T-helper 17 cell (primary cell): ENCODE measurements around the gene P4HB. TPM values are rescaled to one million over a fixed set of nuclear protein-coding genes. Genes with fewer than 3 reads are reported as not detected.

ENCODE experiments used
- ATAC-seq: fragments of 150-1000 bp; cut with Tn5 transposase; 2 replicates; pipeline ENCODE4 v1.10.0; 2021; ENCODE audit warnings: mild to moderate bottlenecking, moderate library complexity
- DNase-seq, 3 donors: peaks; one replicate each; pipeline versions ENCODE4 v3.0.0 to v3.0.0-alpha.2; 2020 to 2021
- H3K9me3 ChIP-seq: one replicate; pipeline ENCODE4 v1.7.0; 2013; ENCODE audit warnings: low read length, mild to moderate bottlenecking; ENCODE audit not compliant: control insufficient read depth, poor library complexity, severe bottlenecking
- H3K27ac Mint-ChIP-seq: one replicate; pipeline ENCODE4 v1.8.0; 2022; ENCODE audit warnings: mild to moderate bottlenecking, moderate library complexity, mixed read lengths
- H3K27me3 Mint-ChIP-seq: one replicate; pipeline ENCODE4 v1.8.0; 2022; ENCODE audit warnings: mixed read lengths
- H3K36me3 Mint-ChIP-seq: one replicate; pipeline ENCODE4 v1.8.0; 2022; ENCODE audit warnings: low read depth, mixed read lengths
- H3K4me1 Mint-ChIP-seq: one replicate; pipeline ENCODE4 v1.8.0; 2022; ENCODE audit warnings: mild to moderate bottlenecking, mixed read lengths
- H3K4me3 Mint-ChIP-seq: one replicate; pipeline ENCODE4 v1.8.0; 2022; ENCODE audit warnings: mild to moderate bottlenecking, moderate library complexity, mixed read lengths
- total RNA-seq, 4 donors: library from RNA in 2 of 4; stranded (reverse) in 2 of 4; gene quantifications; one replicate each; pipeline ENCODE4 v1.2.3 and lab custom pipeline; 2022 to 2026

P4HB gene
- total RNA-seq, 2 donors from 2014 or later: 281 to 320 TPM

GRCh38 chr17:81819708-81820107, 40.6 kb downstream of the P4HB start:
- Mint-ChIP-seq H3K27me3 (peaks cover 17% of the 10 kb centered on the region), H3K36me3 (no peaks in the 10 kb centered on the region), H3K27ac (no peak overlapping the region), H3K4me1 (peaks cover 6% of the 10 kb centered on the region), H3K4me3 (no peak overlapping the region)
- DNase-seq (no peak), ATAC-seq (no peak)
- H3K9me3 ChIP-seq: no peaks in the 10 kb centered on the region

- Mint-ChIP-seq H3K36me3 (no peaks in the 10 kb centered on the region), H3K4me3 (no peak overlapping the region), H3K27ac (no peak overlapping the region), H3K27me3 (peaks cover 17% of the 10 kb centered on the region), H3K4me1 (peaks cover 6% of the 10 kb centered on the region)
- DNase-seq (no peak), ATAC-seq (no peak)
- no peaks in the 10 kb centered on the region for H3K9me3 ChIP-seq
These were observed 42.6 kb downstream of the P4HB start for GRCh38 chr17:81817758-81818147.

- Mint-ChIP-seq H3K27me3 (peaks cover 17% of the 10 kb centered on the region), H3K4me1 (peaks cover 2% of the 10 kb centered on the region), H3K27ac (no peak overlapping the region), H3K36me3 (no peaks in the 10 kb centered on the region), H3K4me3 (no peak overlapping the region)
- no peaks in the 10 kb centered on the region for H3K9me3 ChIP-seq
- DNase-seq: no peak
- ATAC-seq: no peak
These were observed 44.7 kb downstream of the P4HB start for GRCh38 chr17:81815646-81815986.

GRCh38 chr17:81814748-81815645, 45.3 kb downstream of the P4HB start:
- Mint-ChIP-seq H3K27me3 (peaks cover 20% of the 10 kb centered on the region), H3K27ac (no peak overlapping the region), H3K36me3 (no peaks in the 10 kb centered on the region), H3K4me3 (no peak overlapping the region), H3K4me1 (peaks cover 2% of the 10 kb centered on the region)
- no peak for ATAC-seq
- no peak for DNase-seq
- H3K9me3 ChIP-seq: no peaks in the 10 kb centered on the region

- DNase-seq: no peak
- H3K9me3 ChIP-seq: no peaks in the 10 kb centered on the region
- Mint-ChIP-seq H3K4me1 (peaks cover 2% of the 10 kb centered on the region), H3K27ac (no peak overlapping the region), H3K27me3 (peaks cover 29% of the 10 kb centered on the region), H3K36me3 (peaks cover 2% of the 10 kb centered on the region), H3K4me3 (no peak overlapping the region)
- no peak for ATAC-seq
These were observed 46.3 kb downstream of the P4HB start for GRCh38 chr17:81813861-81814683.

- peaks cover 34% of the 10 kb centered on the region for H3K27me3 Mint-ChIP-seq
These were observed 47.0 kb downstream of the P4HB start for GRCh38 chr17:81813371-81813684.

GRCh38 chr17:81812571-81813370, 47.6 kb downstream of the P4HB start:
- no peak for ATAC-seq

More at GRCh38 chr17:81813371-81813684, 47.0 kb downstream of the P4HB start:
- Mint-ChIP-seq H3K36me3 (peaks cover 2% of the 10 kb centered on the region), H3K4me1 (peaks cover 2% of the 10 kb centered on the region), H3K27ac (no peak overlapping the region), H3K4me3 (no peak overlapping the region)
- DNase-seq (no peak), ATAC-seq (no peak)
- no peaks in the 10 kb centered on the region for H3K9me3 ChIP-seq

GRCh38 chr17:81811705-81812570, 48.4 kb downstream of the P4HB start:
- no peak for ATAC-seq
- H3K27ac Mint-ChIP-seq: no peak overlapping the region
- H3K27me3 Mint-ChIP-seq: peaks cover 34% of the 10 kb centered on the region
- DNase-seq: no peak
- peaks cover 2% of the 10 kb centered on the region for H3K36me3 Mint-ChIP-seq
- H3K4me3 Mint-ChIP-seq: no peak overlapping the region
- H3K4me1 Mint-ChIP-seq: peaks cover 2% of the 10 kb centered on the region
- H3K9me3 ChIP-seq: no peaks in the 10 kb centered on the region

More at GRCh38 chr17:81812571-81813370, 47.6 kb downstream of the P4HB start:
- Mint-ChIP-seq H3K27ac (no peak overlapping the region), H3K4me1 (peaks cover 2% of the 10 kb centered on the region), H3K27me3 (peaks cover 34% of the 10 kb centered on the region), H3K4me3 (no peak overlapping the region), H3K36me3 (peaks cover 2% of the 10 kb centered on the region)
- DNase-seq: no peak
- H3K9me3 ChIP-seq: no peaks in the 10 kb centered on the region

GRCh38 chr17:81810892-81811704, 49.2 kb downstream of the P4HB start:
- no peaks in the 10 kb centered on the region for H3K9me3 ChIP-seq
- no peak for DNase-seq
- no peak for ATAC-seq
- no peak overlapping the region for H3K4me3 Mint-ChIP-seq
- no peak overlapping the region for H3K27ac Mint-ChIP-seq
- H3K4me1 Mint-ChIP-seq: peaks cover under 1% of the 10 kb centered on the region
- peaks cover 2% of the 10 kb centered on the region for H3K36me3 Mint-ChIP-seq
- peaks cover 28% of the 10 kb centered on the region for H3K27me3 Mint-ChIP-seq

GRCh38 chr17:81810476-81810875, 49.9 kb downstream of the P4HB start:
- no peak for ATAC-seq
- H3K9me3 ChIP-seq: no peaks in the 10 kb centered on the region
- peaks cover 28% of the 10 kb centered on the region for H3K27me3 Mint-ChIP-seq
- no peak overlapping the region for H3K27ac Mint-ChIP-seq
- H3K4me1 Mint-ChIP-seq: no peaks in the 10 kb centered on the region
- no peak overlapping the region for H3K4me3 Mint-ChIP-seq
- peaks cover 2% of the 10 kb centered on the region for H3K36me3 Mint-ChIP-seq
- no peak for DNase-seq

GRCh38 chr17:81809556-81809998, 50.8 kb downstream of the P4HB start:
- no peak for ATAC-seq
- H3K9me3 ChIP-seq: no peaks in the 10 kb centered on the region
- Mint-ChIP-seq H3K36me3 (peaks cover 2% of the 10 kb centered on the region), H3K4me1 (no peaks in the 10 kb centered on the region), H3K27me3 (peaks cover 28% of the 10 kb centered on the region), H3K4me3 (no peak overlapping the region), H3K27ac (no peak overlapping the region)
- no peak for DNase-seq
